NCI-H2227 (cell line): ENCODE data around the gene MYH6.
"Not testable (repeated sequence)": the region's sequence is repeated elsewhere in the genome, so short reads cannot be mapped to it uniquely, and the experiment has no call there.

Experiments used
- DNase-seq: peaks from one replicate; lab custom pipeline; 2025; ENCODE audit not compliant: unreplicated experiment; lab: John Stamatoyannopoulos, UW

MYH6 gene

GRCh38 chr14:23399591-23399990 lies 8.5 kb downstream of the MYH6 start:
- no peak for DNase-seq

GRCh38 chr14:23399136-23399535 lies 8.9 kb downstream of the MYH6 start:
- DNase-seq, result no peak

GRCh38 chr14:23398348-23398747 lies 9.7 kb downstream of the MYH6 start:
- no peak for DNase-seq

- DNase-seq, result no peak
These were observed 11.2 kb downstream of the MYH6 start for GRCh38 chr14:23396781-23397407.

GRCh38 chr14:23396126-23396525 lies 11.9 kb downstream of the MYH6 start:
- no peak for DNase-seq

GRCh38 chr14:23392613-23393012 lies 15.5 kb downstream of the MYH6 start:
- DNase-seq, result no peak

GRCh38 chr14:23389871-23390270 lies 18.2 kb downstream of the MYH6 start:
- DNase-seq, result not testable (repeated sequence)

- DNase-seq, result no peak
These were observed 18.7 kb downstream of the MYH6 start for GRCh38 chr14:23389396-23389795.

- no peak for DNase-seq
These were observed 19.1 kb downstream of the MYH6 start for GRCh38 chr14:23388996-23389395.

- DNase-seq, result no peak
These were observed 19.9 kb downstream of the MYH6 start for GRCh38 chr14:23387916-23388882.

GRCh38 chr14:23386999-23387398 lies 21.1 kb downstream of the MYH6 start:
- DNase-seq, result no peak

- DNase-seq, result not testable (repeated sequence)
These were observed 21.8 kb downstream of the MYH6 start for GRCh38 chr14:23386266-23386657.

- DNase-seq, result no peak
These were observed 22.3 kb downstream of the MYH6 start for GRCh38 chr14:23385642-23386265.

- DNase-seq, result no peak
These were observed 22.8 kb downstream of the MYH6 start for GRCh38 chr14:23385244-23385641.

- no peak for DNase-seq
These were observed 23.6 kb downstream of the MYH6 start for GRCh38 chr14:23384364-23385080.

- DNase-seq, result no peak
These were observed 25.2 kb downstream of the MYH6 start for GRCh38 chr14:23382731-23383440.

GRCh38 chr14:23382276-23382675 lies 25.8 kb downstream of the MYH6 start:
- DNase-seq, result no peak

- no peak for DNase-seq
These were observed 26.2 kb downstream of the MYH6 start for GRCh38 chr14:23381871-23382270.

GRCh38 chr14:23380976-23381375 lies 27.1 kb downstream of the MYH6 start:
- DNase-seq, result no peak

- no peak for DNase-seq
These were observed 27.7 kb downstream of the MYH6 start for GRCh38 chr14:23380197-23380914.
